Body of pancreas (tissue), 4 donors: ENCODE measurements around the gene PLEKHM2.

ENCODE experiments used
- POLR2A ChIP-seq, 3 donors: fragments of 450-650 bp; IDR thresholded peaks; one replicate each; pipeline ENCODE4 v1.6.1; 2016; ENCODE audit warnings: antibody characterized with exemption in 3 of 3, mild to moderate bottlenecking in 2 of 3
- TF ChIP-seq, protein P1 (sequence below), 7 experiments: fragments of 450-650 bp in 4 of 7; fragments of 200-600 bp in 3 of 7; sonication (generic) in 3 of 7; IDR thresholded peaks; one replicate each; pipeline ENCODE4 v1.5.1; 2016 to 2019; ENCODE audit warnings: antibody characterized with exemption in 7 of 7

DNA sequence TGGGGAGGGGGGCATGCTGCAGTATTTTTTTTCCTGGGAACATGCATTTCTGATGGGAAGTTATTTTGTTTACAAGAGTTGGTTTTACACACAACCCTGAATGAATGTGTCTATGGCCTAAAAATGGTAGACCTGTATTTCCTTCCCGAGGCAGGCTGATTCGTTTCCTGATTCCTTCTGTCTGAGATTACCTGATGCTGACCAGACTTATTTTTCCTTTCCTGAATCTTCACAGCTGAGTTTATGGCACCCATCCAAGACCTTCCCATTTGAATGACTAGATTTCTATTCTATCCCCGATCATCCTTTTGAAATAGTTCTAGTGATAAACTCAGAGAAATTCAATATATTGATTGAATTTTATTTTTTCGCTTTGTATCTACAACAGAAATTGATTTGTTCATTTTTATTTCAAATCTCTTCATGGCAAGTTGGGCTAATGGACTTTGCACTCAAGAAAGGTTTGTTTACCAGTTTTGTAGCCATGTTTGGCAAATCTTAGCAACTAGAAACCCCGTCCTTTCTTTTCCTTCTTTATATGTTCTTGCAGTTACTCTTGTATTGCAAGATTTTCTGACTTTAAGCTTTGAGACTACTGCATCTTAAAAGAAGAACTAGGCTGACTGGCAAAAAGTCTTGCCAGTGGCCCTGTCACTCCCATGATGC, 15.9 kb upstream of the PLEKHM2 start:
- TF ChIP-seq, protein P1, sequence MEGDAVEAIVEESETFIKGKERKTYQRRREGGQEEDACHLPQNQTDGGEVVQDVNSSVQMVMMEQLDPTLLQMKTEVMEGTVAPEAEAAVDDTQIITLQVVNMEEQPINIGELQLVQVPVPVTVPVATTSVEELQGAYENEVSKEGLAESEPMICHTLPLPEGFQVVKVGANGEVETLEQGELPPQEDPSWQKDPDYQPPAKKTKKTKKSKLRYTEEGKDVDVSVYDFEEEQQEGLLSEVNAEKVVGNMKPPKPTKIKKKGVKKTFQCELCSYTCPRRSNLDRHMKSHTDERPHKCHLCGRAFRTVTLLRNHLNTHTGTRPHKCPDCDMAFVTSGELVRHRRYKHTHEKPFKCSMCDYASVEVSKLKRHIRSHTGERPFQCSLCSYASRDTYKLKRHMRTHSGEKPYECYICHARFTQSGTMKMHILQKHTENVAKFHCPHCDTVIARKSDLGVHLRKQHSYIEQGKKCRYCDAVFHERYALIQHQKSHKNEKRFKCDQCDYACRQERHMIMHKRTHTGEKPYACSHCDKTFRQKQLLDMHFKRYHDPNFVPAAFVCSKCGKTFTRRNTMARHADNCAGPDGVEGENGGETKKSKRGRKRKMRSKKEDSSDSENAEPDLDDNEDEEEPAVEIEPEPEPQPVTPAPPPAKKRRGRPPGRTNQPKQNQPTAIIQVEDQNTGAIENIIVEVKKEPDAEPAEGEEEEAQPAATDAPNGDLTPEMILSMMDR (IDR thresholded peaks at IDR 0.05) = no peak
- no peak for TF ChIP-seq POLR2A (IDR thresholded peaks at IDR 0.05)
